ENCODE data around the gene PLEKHM2.

Gene PLEKHM2

GRCh38 chr1:15667362-15667761 is 16.8 kb upstream of the PLEKHM2 start:
- Histone ChIP-seq H3K4me3 (ENCODE audit: low read depth in 1 of 2, low read length in 2 of 2) (no peak overlapping the region), H3K9me3 (ENCODE audit: insufficient read depth, low read length, severe bottlenecking) (no peaks in the 10 kb centered on the region), H3K36me3 (ENCODE audit: insufficient read depth, low read length) (peaks cover 2% of the 10 kb centered on the region; the same call in 1 of the 2 replicates), H3K4me1 (ENCODE audit: insufficient read depth, low read length) (no peaks in the 10 kb centered on the region), H4K20me1 (ENCODE audit: insufficient read depth, low read length) (peaks cover 6% of the 10 kb centered on the region), H3K27ac (ENCODE audit: low read length) (no peak overlapping the region), H3K79me2 (ENCODE audit: insufficient read depth, low read length) (no peaks in the 10 kb centered on the region), H3K9ac (ENCODE audit: low read depth, low read length) (no peak overlapping the region), H3K4me2 (ENCODE audit: insufficient read depth, low read length) (no peak overlapping the region), H2AFZ (ENCODE audit: low read depth, low read length) (no peak overlapping the region), H3K27me3 (ENCODE audit: insufficient read depth, low read length, poor library complexity) (no peaks in the 10 kb centered on the region)
- DNase-seq = no peak
- no peak for ATAC-seq (ENCODE audit: insufficient read depth, low read depth)
- TF ChIP-seq CTCF (IDR thresholded peaks at IDR 0.05; ENCODE audit: borderline replicate concordance, extremely low read depth, low read length, poor library complexity, severe bottlenecking) (no peak), EZH2 (IDR thresholded peaks at IDR 0.05; ENCODE audit: borderline replicate concordance, low read depth, low read length, severe bottlenecking) (no peak)

DNA sequence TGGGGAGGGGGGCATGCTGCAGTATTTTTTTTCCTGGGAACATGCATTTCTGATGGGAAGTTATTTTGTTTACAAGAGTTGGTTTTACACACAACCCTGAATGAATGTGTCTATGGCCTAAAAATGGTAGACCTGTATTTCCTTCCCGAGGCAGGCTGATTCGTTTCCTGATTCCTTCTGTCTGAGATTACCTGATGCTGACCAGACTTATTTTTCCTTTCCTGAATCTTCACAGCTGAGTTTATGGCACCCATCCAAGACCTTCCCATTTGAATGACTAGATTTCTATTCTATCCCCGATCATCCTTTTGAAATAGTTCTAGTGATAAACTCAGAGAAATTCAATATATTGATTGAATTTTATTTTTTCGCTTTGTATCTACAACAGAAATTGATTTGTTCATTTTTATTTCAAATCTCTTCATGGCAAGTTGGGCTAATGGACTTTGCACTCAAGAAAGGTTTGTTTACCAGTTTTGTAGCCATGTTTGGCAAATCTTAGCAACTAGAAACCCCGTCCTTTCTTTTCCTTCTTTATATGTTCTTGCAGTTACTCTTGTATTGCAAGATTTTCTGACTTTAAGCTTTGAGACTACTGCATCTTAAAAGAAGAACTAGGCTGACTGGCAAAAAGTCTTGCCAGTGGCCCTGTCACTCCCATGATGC is 15.9 kb upstream of the PLEKHM2 start:
- ATAC-seq (ENCODE audit: insufficient read depth, low read depth) = no peak
- no peaks in the 10 kb centered on the region for H3K79me2 ChIP-seq (ENCODE audit: insufficient read depth, low read length)

DNA sequence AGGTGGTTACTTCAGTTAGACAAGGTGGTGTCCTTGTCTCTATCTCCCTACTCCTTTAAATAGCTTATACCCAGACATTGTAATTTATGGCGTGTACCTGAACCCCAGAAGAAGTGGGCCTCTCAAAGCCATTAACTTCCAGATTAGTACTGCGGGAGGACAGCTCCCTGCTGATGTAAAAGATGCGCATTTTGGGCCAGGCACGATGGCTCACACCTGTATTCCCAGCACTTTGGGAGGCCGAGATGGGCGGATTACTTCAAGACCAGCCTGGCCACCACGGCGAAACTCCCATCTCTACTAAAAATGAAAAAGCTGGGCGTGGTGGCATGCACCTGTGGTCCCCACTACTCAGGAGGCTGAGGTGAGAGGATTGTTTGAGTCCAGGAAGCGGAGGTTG is 15.0 kb upstream of the PLEKHM2 start:
- ATAC-seq (ENCODE audit: insufficient read depth, low read depth) (no peak), DNase-seq (no peak)
- Histone ChIP-seq H3K4me2 (ENCODE audit: insufficient read depth, low read length) (no peak overlapping the region), H3K27ac (ENCODE audit: low read length) (no peak overlapping the region), H3K36me3 (ENCODE audit: insufficient read depth, low read length) (no peaks in the 10 kb centered on the region), H4K20me1 (ENCODE audit: insufficient read depth, low read length) (peaks cover 6% of the 10 kb centered on the region), H3K9me3 (ENCODE audit: insufficient read depth, low read length, severe bottlenecking) (no peaks in the 10 kb centered on the region), H3K27me3 (ENCODE audit: insufficient read depth, low read length, poor library complexity) (no peaks in the 10 kb centered on the region), H3K9ac (ENCODE audit: low read depth, low read length) (no peak overlapping the region), H3K79me2 (ENCODE audit: insufficient read depth, low read length) (no peaks in the 10 kb centered on the region), H3K4me1 (ENCODE audit: insufficient read depth, low read length) (no peaks in the 10 kb centered on the region), H3K4me3 (ENCODE audit: low read depth in 1 of 2, low read length in 2 of 2) (no peak overlapping the region), H2AFZ (ENCODE audit: low read depth, low read length) (no peak overlapping the region)
- TF ChIP-seq CTCF (IDR thresholded peaks at IDR 0.05; ENCODE audit: borderline replicate concordance, extremely low read depth, low read length, poor library complexity, severe bottlenecking) (no peak), EZH2 (IDR thresholded peaks at IDR 0.05; ENCODE audit: borderline replicate concordance, low read depth, low read length, severe bottlenecking) (no peak)

More for the DNA sequence above, 15.9 kb upstream of the PLEKHM2 start:
- Histone ChIP-seq H3K36me3 (ENCODE audit: insufficient read depth, low read length) (no peaks in the 10 kb centered on the region), H4K20me1 (ENCODE audit: insufficient read depth, low read length) (peaks cover 6% of the 10 kb centered on the region), H3K4me2 (ENCODE audit: insufficient read depth, low read length) (no peak overlapping the region), H2AFZ (ENCODE audit: low read depth, low read length) (no peak overlapping the region), H3K27me3 (ENCODE audit: insufficient read depth, low read length, poor library complexity) (no peaks in the 10 kb centered on the region), H3K4me1 (ENCODE audit: insufficient read depth, low read length) (no peaks in the 10 kb centered on the region), H3K4me3 (ENCODE audit: low read depth in 1 of 2, low read length in 2 of 2) (no peak overlapping the region), H3K9ac (ENCODE audit: low read depth, low read length) (no peak overlapping the region), H3K9me3 (ENCODE audit: insufficient read depth, low read length, severe bottlenecking) (no peaks in the 10 kb centered on the region), H3K27ac (ENCODE audit: low read length) (no peak overlapping the region)
- DNase-seq = no peak
- TF ChIP-seq EZH2 (IDR thresholded peaks at IDR 0.05; ENCODE audit: borderline replicate concordance, low read depth, low read length, severe bottlenecking) (no peak), CTCF (IDR thresholded peaks at IDR 0.05; ENCODE audit: borderline replicate concordance, extremely low read depth, low read length, poor library complexity, severe bottlenecking) (no peak)

Measured in DND-41 (cell line).